Skeletal muscle tissue (tissue), 4 donors: ENCODE measurements around the gene PLPPR2. TPM values are rescaled to one million over a fixed set of nuclear protein-coding genes. Genes with fewer than 3 reads are reported as not detected.

Experiments used
- H3K27ac ChIP-seq: one replicate; pipeline ENCODE4 v1.7.0; 2013; ENCODE audit warnings: mild to moderate bottlenecking, low read depth, low read length, inconsistent platforms
- H3K27me3 ChIP-seq, 3 donors: one replicate each; pipeline ENCODE4 v1.7.0; 2013; ENCODE audit warnings: low read length in 3 of 3; ENCODE audit not compliant: control insufficient read depth in 3 of 3, insufficient read depth in 3 of 3
- H3K36me3 ChIP-seq, 3 donors: one replicate each; pipeline ENCODE4 v1.7.0; 2013; ENCODE audit warnings: low read length in 3 of 3; ENCODE audit not compliant: control insufficient read depth in 3 of 3, insufficient read depth in 3 of 3
- H3K4me1 ChIP-seq, 3 donors: one replicate each; pipeline ENCODE4 v1.7.0; 2013; ENCODE audit warnings: low read length in 3 of 3, mild to moderate bottlenecking in 3 of 3; ENCODE audit not compliant: control insufficient read depth in 3 of 3, insufficient read depth in 3 of 3
- H3K4me3 ChIP-seq, 3 donors: one replicate each; pipeline ENCODE4 v1.7.0; 2013; ENCODE audit warnings: low read length in 3 of 3
- H3K9ac ChIP-seq, 3 donors: one replicate each; pipeline ENCODE4 v1.7.0; 2013; ENCODE audit warnings: low read length in 3 of 3, mild to moderate bottlenecking in 3 of 3, moderate library complexity in 2 of 3, low read depth in 1 of 3
- H3K9me3 ChIP-seq, 3 donors: one replicate each; pipeline ENCODE4 v1.7.0; 2013; ENCODE audit warnings: low read length in 3 of 3; ENCODE audit not compliant: control insufficient read depth in 3 of 3
- total RNA-seq: library from RNA; depleted of rRNA; stranded (reverse); fragments of >200 nt; gene quantifications from one replicate; pipeline ENCODE4 v1.2.3, GENCODE V29; 2014
- donor health status: Osteomylitis.

PLPPR2 gene
- total RNA-seq, 1 donor from 2014 or later = 4.7 TPM

- Histone ChIP-seq H3K9ac (no peak overlapping the region), H3K27me3 (peaks cover 0 to 8% (median 0%) of the 10 kb centered on the region in 3 donors), H3K4me1 (peaks cover 7 to 13% (median 9%) of the 10 kb centered on the region in 3 donors), H3K4me3 (peak overlapping the region in 1 of 3 donors; percentile 13), H3K36me3 (peaks cover 3 to 15% (median 10%) of the 10 kb centered on the region in 3 donors), H3K27ac (no peak overlapping the region), H3K9me3 (no peaks in the 10 kb centered on the region)
These were observed 1.7 kb downstream of the PLPPR2 start for GRCh38 chr19:11356676-11357550.

GRCh38 chr19:11359421-11359820 lies 4.2 kb downstream of the PLPPR2 start:
- Histone ChIP-seq H3K9me3 (no peaks in the 10 kb centered on the region), H3K4me3 (no peak overlapping the region), H3K9ac (no peak overlapping the region), H3K27ac (no peak overlapping the region), H3K36me3 (peaks cover 16 to 27% (median 16%) of the 10 kb centered on the region in 3 donors), H3K4me1 (peaks cover 7 to 13% (median 9%) of the 10 kb centered on the region in 3 donors), H3K27me3 (peaks cover 0 to 8% (median 0%) of the 10 kb centered on the region in 3 donors)

- Histone ChIP-seq H3K4me3 (no peak overlapping the region), H3K9me3 (no peaks in the 10 kb centered on the region), H3K27ac (no peak overlapping the region), H3K4me1 (peaks cover 2 to 6% (median 2%) of the 10 kb centered on the region in 3 donors), H3K9ac (no peak overlapping the region), H3K36me3 (peaks cover 18 to 31% (median 19%) of the 10 kb centered on the region in 3 donors), H3K27me3 (peaks cover 0 to 5% (median 0%) of the 10 kb centered on the region in 3 donors)
These were observed 6.0 kb downstream of the PLPPR2 start for GRCh38 chr19:11361037-11361770.

- no peak overlapping the region for H3K27ac ChIP-seq
- H3K27me3 ChIP-seq = peaks cover 0 to 5% (median 0%) of the 10 kb centered on the region in 3 donors
- H3K4me3 ChIP-seq = no peak overlapping the region
- H3K36me3 ChIP-seq = peaks cover 18 to 31% (median 19%) of the 10 kb centered on the region in 3 donors
- H3K9me3 ChIP-seq = no peaks in the 10 kb centered on the region
- no peak overlapping the region for H3K9ac ChIP-seq
- H3K4me1 ChIP-seq = no peaks in the 10 kb centered on the region
These were observed 6.8 kb downstream of the PLPPR2 start for GRCh38 chr19:11361771-11362731.

GRCh38 chr19:11363881-11364280 lies 8.6 kb downstream of the PLPPR2 start:
- peaks cover 19 to 31% (median 20%) of the 10 kb centered on the region in 3 donors for H3K36me3 ChIP-seq
- H3K27ac ChIP-seq = no peak overlapping the region
- H3K9me3 ChIP-seq = no peaks in the 10 kb centered on the region
- H3K9ac ChIP-seq = no peak overlapping the region
- no peaks in the 10 kb centered on the region for H3K4me1 ChIP-seq
- peaks cover 0 to 5% (median 0%) of the 10 kb centered on the region in 3 donors for H3K27me3 ChIP-seq
- no peak overlapping the region for H3K4me3 ChIP-seq

GRCh38 chr19:11364296-11364904 lies 9.2 kb downstream of the PLPPR2 start:
- Histone ChIP-seq H3K9me3 (no peaks in the 10 kb centered on the region), H3K4me3 (no peak overlapping the region), H3K27me3 (peaks cover 0 to 5% (median 0%) of the 10 kb centered on the region in 3 donors), H3K4me1 (no peaks in the 10 kb centered on the region), H3K9ac (no peak overlapping the region), H3K36me3 (peaks cover 17 to 32% (median 19%) of the 10 kb centered on the region in 3 donors), H3K27ac (no peak overlapping the region)

- H3K4me1 ChIP-seq = no peaks in the 10 kb centered on the region
- no peak overlapping the region for H3K9ac ChIP-seq
- peaks cover 0 to 5% (median 0%) of the 10 kb centered on the region in 3 donors for H3K27me3 ChIP-seq
- H3K36me3 ChIP-seq = peaks cover 15 to 31% (median 19%) of the 10 kb centered on the region in 3 donors
- no peak overlapping the region for H3K4me3 ChIP-seq
- H3K27ac ChIP-seq = no peak overlapping the region
- no peaks in the 10 kb centered on the region for H3K9me3 ChIP-seq
These were observed 9.7 kb downstream of the PLPPR2 start for GRCh38 chr19:11364935-11365334.

GRCh38 chr19:11365557-11366117 lies 10.4 kb downstream of the PLPPR2 start:
- Histone ChIP-seq H3K4me3 (no peak overlapping the region), H3K9me3 (no peaks in the 10 kb centered on the region), H3K36me3 (peaks cover 15 to 31% (median 19%) of the 10 kb centered on the region in 3 donors), H3K4me1 (no peaks in the 10 kb centered on the region), H3K9ac (no peak overlapping the region), H3K27ac (no peak overlapping the region), H3K27me3 (peaks cover 0 to 5% (median 0%) of the 10 kb centered on the region in 3 donors)

GRCh38 chr19:11367528-11367927 lies 12.3 kb downstream of the PLPPR2 start:
- Histone ChIP-seq H3K27ac (no peak overlapping the region), H3K9me3 (no peaks in the 10 kb centered on the region), H3K4me1 (no peaks in the 10 kb centered on the region), H3K27me3 (no peaks in the 10 kb centered on the region), H3K4me3 (no peak overlapping the region), H3K9ac (no peak overlapping the region), H3K36me3 (peaks cover 11 to 18% (median 11%) of the 10 kb centered on the region in 3 donors)
